ENCODE results near the gene SLC38A2. TPM values are rescaled to one million over a fixed set of nuclear protein-coding genes. Genes with fewer than 3 reads are reported as not detected.

Gene SLC38A2
- total and polyA plus RNA-seq, 2 donors (not counting 1 experiment from before 2014, with no cell fraction given): 61.6 to 202 TPM

DNA sequence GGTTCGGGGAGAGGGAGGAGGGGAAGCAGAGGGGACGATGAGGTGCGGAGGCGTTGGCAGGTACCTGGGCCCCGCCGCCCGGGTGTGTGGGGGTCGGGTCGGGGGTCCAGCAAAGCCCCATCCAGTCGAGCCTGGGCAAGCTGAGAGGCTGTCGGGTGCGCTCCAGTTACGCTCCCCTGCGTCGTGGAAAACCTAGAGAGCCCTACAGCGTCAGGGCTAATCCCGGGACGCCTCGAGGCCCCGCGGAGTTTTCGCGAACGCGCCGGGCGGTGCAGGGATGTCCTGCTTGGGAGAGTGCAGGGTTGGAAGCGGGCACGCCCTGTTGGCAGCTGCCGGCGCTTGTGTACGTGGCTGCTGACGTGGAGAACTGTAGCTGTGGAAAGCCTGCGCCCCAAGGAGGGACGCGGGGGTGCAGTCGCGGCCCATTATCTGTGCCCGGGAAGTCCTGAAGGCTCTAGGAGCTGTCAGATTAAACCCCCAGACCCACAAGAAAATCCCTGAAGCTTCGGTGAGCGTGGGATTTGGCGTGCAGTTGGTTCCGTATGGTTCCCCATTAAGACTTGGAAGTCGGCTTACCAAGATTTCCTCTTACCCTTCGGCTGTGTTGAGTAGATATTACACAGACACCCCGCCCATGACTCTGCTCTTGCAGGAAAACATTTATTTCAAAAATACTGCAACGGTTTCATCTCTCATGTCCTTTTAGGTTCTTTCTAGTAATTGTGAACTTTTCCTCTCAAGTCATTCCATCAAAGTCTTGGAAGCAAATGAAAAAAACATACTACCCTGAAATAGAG, 11.3 kb upstream of the SLC38A2 start:
- under 1% methylated on average over 40 of the region's 47 CpGs for WGBS (ENCODE audit: insufficient coverage)
- Histone ChIP-seq H3K4me3 (ENCODE audit: control extremely low read depth in 1 of 5, extremely low read depth in 1 of 5, insufficient read depth in 1 of 5, low read depth in 2 of 5, low read length in 4 of 5) (peak overlapping the region; percentile 83 to 94 (median 90)), H3K4me2 (replicated peaks; ENCODE audit: low read depth, low read length, poor library complexity, severe bottlenecking) (peak overlapping the region; percentile 82), H3K27me3 (replicated peaks in 1 of 4; ENCODE audit: control extremely low read depth in 1 of 4, control insufficient read depth in 3 of 4, insufficient read depth in 4 of 4, low read length in 3 of 4) (no peaks in the 10 kb centered on the region), H3K27ac (ENCODE audit: low read length in 2 of 2) (peak overlapping the region; percentile 94 to 97), H3K9me3 (ENCODE audit: control extremely low read depth in 1 of 3, control insufficient read depth in 2 of 3, insufficient read depth in 1 of 3, low read length in 2 of 3) (no peaks in the 10 kb centered on the region), H3K36me3 (replicated peaks in 1 of 2; ENCODE audit: control extremely low read depth in 1 of 2, control insufficient read depth in 1 of 2, extremely low read depth in 1 of 2, insufficient read depth in 2 of 2, low read length in 1 of 2) (no peaks in the 10 kb centered on the region), H4K20me1 (ENCODE audit: control insufficient read depth, insufficient read depth, low read length, poor library complexity, severe bottlenecking) (no peaks in the 10 kb centered on the region), H2AFZ (ENCODE audit: insufficient read depth, low read depth, low read length, poor library complexity, severe bottlenecking) (peak overlapping the region; percentile 90), H3K79me2 (ENCODE audit: control insufficient read depth, insufficient read depth, low read length) (peaks cover 14% of the 10 kb centered on the region), H3K9ac (ENCODE audit: low read length) (peak overlapping the region; percentile 93), H3K4me1 (ENCODE audit: control insufficient read depth in 2 of 2, insufficient read depth in 2 of 2, low read length in 2 of 2) (peaks cover 43 to 49% of the 10 kb centered on the region in 2 donors)
- ATAC-seq (ENCODE audit: low read depth) (peak; percentile 49), DNase-seq (peak; percentile 85)
- Mint-ChIP-seq H3K9me3 (ENCODE audit: insufficient read depth) (no peaks in the 10 kb centered on the region), H3K4me3 (peak overlapping the region; percentile 90), H3K27me3 (no peaks in the 10 kb centered on the region), H3K27ac (peak overlapping the region; percentile 98), H3K4me1 (peaks cover 52% of the 10 kb centered on the region)
- ChIA-PET POLR2A (interaction anchor here (0.8 to 4.2 kb wide), 4 partner anchors 11 to 115 kb away, joined by 3 to 26 read pairs (median 5); partner anchors contain the start of genes SLC38A1 and SLC38A2), CTCF (interaction anchor here (1.0 to 1.6 kb wide), 4 partner anchors 12 to 278 kb away, joined by 3 to 6 read pairs (median 4); no protein-coding TSS in a partner anchor)
- TF ChIP-seq, protein P1, sequence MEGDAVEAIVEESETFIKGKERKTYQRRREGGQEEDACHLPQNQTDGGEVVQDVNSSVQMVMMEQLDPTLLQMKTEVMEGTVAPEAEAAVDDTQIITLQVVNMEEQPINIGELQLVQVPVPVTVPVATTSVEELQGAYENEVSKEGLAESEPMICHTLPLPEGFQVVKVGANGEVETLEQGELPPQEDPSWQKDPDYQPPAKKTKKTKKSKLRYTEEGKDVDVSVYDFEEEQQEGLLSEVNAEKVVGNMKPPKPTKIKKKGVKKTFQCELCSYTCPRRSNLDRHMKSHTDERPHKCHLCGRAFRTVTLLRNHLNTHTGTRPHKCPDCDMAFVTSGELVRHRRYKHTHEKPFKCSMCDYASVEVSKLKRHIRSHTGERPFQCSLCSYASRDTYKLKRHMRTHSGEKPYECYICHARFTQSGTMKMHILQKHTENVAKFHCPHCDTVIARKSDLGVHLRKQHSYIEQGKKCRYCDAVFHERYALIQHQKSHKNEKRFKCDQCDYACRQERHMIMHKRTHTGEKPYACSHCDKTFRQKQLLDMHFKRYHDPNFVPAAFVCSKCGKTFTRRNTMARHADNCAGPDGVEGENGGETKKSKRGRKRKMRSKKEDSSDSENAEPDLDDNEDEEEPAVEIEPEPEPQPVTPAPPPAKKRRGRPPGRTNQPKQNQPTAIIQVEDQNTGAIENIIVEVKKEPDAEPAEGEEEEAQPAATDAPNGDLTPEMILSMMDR (IDR thresholded peaks at IDR 0.05): no peak
- no peak for TF ChIP-seq EZH2 (IDR thresholded peaks at IDR 0.05; ENCODE audit: borderline replicate concordance, insufficient read depth, low read depth, low read length, poor library complexity, severe bottlenecking)
- intact Hi-C loops (cut with micrococcal nuclease): loop anchor here (1.0 to 10.0 kb wide), 3 partner anchors 12 to 1169 kb away; partner anchors contain the start of genes ANO6 and SLC38A2
